Measurements from ENCODE around the gene RTEL1. TPM values are rescaled to one million over a fixed set of nuclear protein-coding genes. Genes with fewer than 3 reads are reported as not detected.

The RTEL1 gene
- total and polyA plus RNA-seq, 9 of the 15 experiments (the other 6 are each of a cell fraction or from before 2014, with no cell fraction given) = 0.36 to 61.0 (median 17.9) TPM

DNA sequence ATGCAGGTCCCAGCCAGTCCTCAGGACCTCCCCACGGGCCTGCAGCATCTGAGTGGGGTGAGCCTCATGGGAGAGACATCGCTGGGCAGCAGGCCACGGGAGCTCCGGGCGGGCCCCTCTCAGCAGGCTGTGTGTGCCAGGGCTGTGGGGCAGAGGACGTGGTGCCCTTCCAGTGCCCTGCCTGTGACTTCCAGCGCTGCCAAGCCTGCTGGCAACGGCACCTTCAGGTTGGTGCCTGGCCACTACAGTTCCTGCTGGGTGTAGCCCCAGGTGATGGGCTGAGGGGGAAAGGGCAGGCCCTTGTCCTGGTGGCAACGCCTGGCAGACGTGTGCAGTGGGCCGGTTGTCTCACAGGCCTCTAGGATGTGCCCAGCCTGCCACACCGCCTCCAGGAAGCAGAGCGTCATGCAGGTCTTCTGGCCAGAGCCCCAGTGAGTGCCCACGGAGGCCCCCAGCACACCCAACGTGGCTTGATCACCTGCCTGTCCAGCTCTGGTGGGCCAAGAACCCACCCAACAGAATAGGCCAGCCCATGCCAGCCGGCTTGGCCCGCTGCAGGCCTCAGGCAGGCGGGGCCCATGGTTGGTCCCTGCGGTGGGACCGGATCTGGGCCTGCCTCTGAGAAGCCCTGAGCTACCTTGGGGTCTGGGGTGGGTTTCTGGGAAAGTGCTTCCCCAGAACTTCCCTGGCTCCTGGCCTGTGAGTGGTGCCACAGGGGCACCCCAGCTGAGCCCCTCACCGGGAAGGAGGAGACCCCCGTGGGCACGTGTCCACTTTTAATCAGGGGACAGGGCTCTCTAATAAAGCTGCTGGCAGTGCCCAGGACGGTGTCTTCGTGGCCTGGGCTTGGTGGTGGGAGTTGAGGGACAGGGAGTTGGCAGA, 37.6 kb downstream of the RTEL1 start (continued):
- TF ChIP-seq BRCA1 (IDR thresholded peaks at IDR 0.05) (no peak), BRCA1 (CRISPR knock-in tag; IDR thresholded peaks at IDR 0.05) (no peak), FIP1L1 (IDR thresholded peaks at IDR 0.05; ENCODE audit: low read depth, low read length, poor library complexity, severe bottlenecking) (peak; percentile 18), RBFOX2 (IDR thresholded peaks at IDR 0.05; ENCODE audit: low read depth, low read length) (peak; percentile 28; the same call in 1 of the 2 replicates), SIRT6 (IDR thresholded peaks at IDR 0.05; ENCODE audit: low read depth, low read length) (no peak), ZBTB17 (CRISPR knock-in tag; IDR thresholded peaks at IDR 0.05) (no peak)
- TF ChIP-seq, protein P1, sequence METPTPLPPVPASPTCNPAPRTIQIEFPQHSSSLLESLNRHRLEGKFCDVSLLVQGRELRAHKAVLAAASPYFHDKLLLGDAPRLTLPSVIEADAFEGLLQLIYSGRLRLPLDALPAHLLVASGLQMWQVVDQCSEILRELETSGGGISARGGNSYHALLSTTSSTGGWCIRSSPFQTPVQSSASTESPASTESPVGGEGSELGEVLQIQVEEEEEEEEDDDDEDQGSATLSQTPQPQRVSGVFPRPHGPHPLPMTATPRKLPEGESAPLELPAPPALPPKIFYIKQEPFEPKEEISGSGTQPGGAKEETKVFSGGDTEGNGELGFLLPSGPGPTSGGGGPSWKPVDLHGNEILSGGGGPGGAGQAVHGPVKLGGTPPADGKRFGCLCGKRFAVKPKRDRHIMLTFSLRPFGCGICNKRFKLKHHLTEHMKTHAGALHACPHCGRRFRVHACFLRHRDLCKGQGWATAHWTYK (CRISPR knock-in tag; IDR thresholded peaks at IDR 0.05) = no peak

GRCh38 chr20:63696306-63696627, 38.2 kb downstream of the RTEL1 start:
- Histone ChIP-seq H3K4me3 (no peak overlapping the region), H2AFZ (ENCODE audit: low read depth, low read length) (no peak overlapping the region), H3K4me2 (ENCODE audit: insufficient read depth, low read length) (no peak overlapping the region), H3K27ac (ENCODE audit: extremely low read depth, low read depth, low read length) (no peak overlapping the region), H4K20me1 (replicated peaks; ENCODE audit: control insufficient read depth, insufficient read depth, low read length) (no peaks in the 10 kb centered on the region; the same call in 1 of the 2 replicates), H3K9ac (ENCODE audit: insufficient read depth in 1 of 2, low read depth in 2 of 2, low read length in 2 of 2) (no peak overlapping the region; a peak in 1 of 4 replicates), H3K9me3 (replicated peaks; ENCODE audit: control insufficient read depth, insufficient read depth, low read depth, low read length) (no peaks in the 10 kb centered on the region), H3K79me2 (ENCODE audit: control insufficient read depth, insufficient read depth, low read length) (no peaks in the 10 kb centered on the region), H3K27me3 (ENCODE audit: control insufficient read depth in 2 of 2, insufficient read depth in 2 of 2, low read length in 2 of 2) (no peaks in the 10 kb centered on the region), H3K9me1 (ENCODE audit: control insufficient read depth, insufficient read depth, low read length) (no peaks in the 10 kb centered on the region), H3K36me3 (ENCODE audit: control insufficient read depth, insufficient read depth, low read length) (peaks cover 29% of the 10 kb centered on the region; the same call in 2 of the 3 replicates), H3K4me1 (replicated peaks in 1 of 2; ENCODE audit: control insufficient read depth in 2 of 2, insufficient read depth in 2 of 2, low read length in 2 of 2) (peaks cover 9 to 78% of the 10 kb centered on the region in 2 experiments)
- ChIA-PET CTCF (ENCODE audit: low intra/inter-chr PET ratio) (no interaction called here), POLR2A (no interaction called here)
- no TSS peak for BruUV-seq (replicated peaks)
- ATAC-seq (no peak), DNase-seq (ENCODE audit: extremely low read depth in 1 of 4, low spot score in 3 of 4) (peak in 1 of 4 experiments; percentile 33), FAIRE-seq (no peak)
- in situ Hi-C loops (cut with MboI) = no loop called here
- intact Hi-C loops (cut with micrococcal nuclease) = no loop called here
- 65% methylated on average over 3 of the region's 6 CpGs for WGBS (ENCODE audit: insufficient coverage, low coverage, missing lambda C conversion rate)
- TF ChIP-seq RHOXF2B (CRISPR knock-in tag; conservative IDR thresholded peaks at IDR 0.05) = no peak
- TF ChIP-seq HNRNPLL (IDR thresholded peaks at IDR 0.05; ENCODE audit: low read depth, low read length, poor library complexity, severe bottlenecking) = no peak
- peak; percentile 63 for TF ChIP-seq POLR2G (IDR thresholded peaks at IDR 0.05; ENCODE audit: low read depth, low read length)
- no peak for TF ChIP-seq MCM5 (IDR thresholded peaks at IDR 0.05; ENCODE audit: low read depth)
- no peak for TF ChIP-seq MIER1 (IDR thresholded peaks at IDR 0.05; ENCODE audit: low read depth)
- no peak for TF ChIP-seq RBM25 (IDR thresholded peaks at IDR 0.05; ENCODE audit: low read depth, low read length, severe bottlenecking)
- no peak for TF ChIP-seq ZNF561 (CRISPR knock-in tag; conservative IDR thresholded peaks at IDR 0.05)
- TF ChIP-seq SRSF3 (IDR thresholded peaks at IDR 0.05; ENCODE audit: insufficient read depth, low read length) = no peak
- TF ChIP-seq ZNF830 (CRISPR knock-in tag; IDR thresholded peaks at IDR 0.05) = no peak
- peak; percentile 9 for TF ChIP-seq SNRNP70 (optimal IDR thresholded peaks at IDR 0.05; ENCODE audit: low read depth, low read length)
- TF ChIP-seq ZBED1 (IDR thresholded peaks at IDR 0.05) = 0 out of 2 replicates have a peak, but pooled peaks have one; percentile 16
